Tibial artery (tissue), 4 donors: Measurements from ENCODE around the gene EFCAB6.

Experiments used
- DNase-seq, 2 donors: peaks; one replicate each; pipeline ENCODE4 v3.0.0-alpha.2; 2019
- H3K27ac ChIP-seq, 2 donors: fragments of 200-600 bp; sonication (generic) in 1 of 2; 1 replicate in 1 of 2; 2 replicates in 1 of 2; pipeline ENCODE4 v1.5.1; 2018 to 2019; ENCODE audit warnings: mild to moderate bottlenecking in 1 of 2
- H3K27me3 ChIP-seq, 2 donors: fragments of 200-600 bp; sonication (generic) in 1 of 2; one replicate each; pipeline versions ENCODE4 v1.5.1 to v1.6.0; 2016 to 2019
- H3K36me3 ChIP-seq, 3 donors: fragments of 200-600 bp; sonication (generic) in 2 of 3; one replicate each; pipeline ENCODE4 v1.5.1; 2016 to 2019; ENCODE audit warnings: mild to moderate bottlenecking in 2 of 3
- H3K4me1 ChIP-seq, 4 donors: fragments of 200-600 bp; sonication (generic) in 2 of 4; 1 replicate in 3 of 4; 2 replicates in 1 of 4; pipeline ENCODE4 v1.5.1; 2016 to 2019
- H3K4me3 ChIP-seq, 2 donors: fragments of 200-600 bp; sonication (generic) in 1 of 2; 1 replicate in 1 of 2; 2 replicates in 1 of 2; pipeline ENCODE4 v1.5.1; 2018 to 2019; ENCODE audit warnings: mild to moderate bottlenecking in 2 of 2
- H3K9me3 ChIP-seq, 3 donors: fragments of 200-600 bp; sonication (generic) in 1 of 3; one replicate each; pipeline ENCODE4 v1.5.1; 2016 to 2019
- CTCF ChIP-seq, 2 experiments: fragments of 200-600 bp in 1 of 2; fragments of 450-650 bp in 1 of 2; IDR thresholded peaks; one replicate each; pipeline ENCODE4 v1.5.1; 2017 to 2019; ENCODE audit warnings: antibody characterized with exemption in 2 of 2, mild to moderate bottlenecking in 1 of 2, moderate library complexity in 1 of 2
- intact Hi-C: fragments of 100-400 bp; cut with DNase I; formaldehyde crosslinking; loops from one replicate; pipeline ENCODE4 v1.15.0; 2023; ENCODE audit warnings: low total_unique reads

EFCAB6 gene

GRCh38 chr22:43635101-43635500 lies 177.0 kb downstream of the EFCAB6 start:
- TF ChIP-seq CTCF (IDR thresholded peaks at IDR 0.05), result no peak
- DNase-seq, result no peak
- no peaks in the 10 kb centered on the region for H3K4me1 ChIP-seq
- H3K27ac ChIP-seq, result no peak overlapping the region
- H3K4me3 ChIP-seq, result no peak overlapping the region
- H3K36me3 ChIP-seq, result no peaks in the 10 kb centered on the region
- H3K27me3 ChIP-seq, result no peaks in the 10 kb centered on the region
- intact Hi-C loops, result no loop called here
- peaks cover 0 to 8% (median 0%) of the 10 kb centered on the region in 3 donors for H3K9me3 ChIP-seq

GRCh38 chr22:43634316-43634715 lies 177.8 kb downstream of the EFCAB6 start:
- intact Hi-C loops, result no loop called here
- H3K36me3 ChIP-seq, result no peaks in the 10 kb centered on the region
- H3K4me1 ChIP-seq, result no peaks in the 10 kb centered on the region
- no peak overlapping the region for H3K4me3 ChIP-seq
- peaks cover 0 to 5% (median 0%) of the 10 kb centered on the region in 3 donors for H3K9me3 ChIP-seq
- no peaks in the 10 kb centered on the region for H3K27me3 ChIP-seq
- DNase-seq, result no peak
- H3K27ac ChIP-seq, result no peak overlapping the region
- no peak for TF ChIP-seq CTCF (IDR thresholded peaks at IDR 0.05)

- Histone ChIP-seq H3K9me3 (no peaks in the 10 kb centered on the region), H3K27ac (no peak overlapping the region), H3K27me3 (no peaks in the 10 kb centered on the region), H3K4me3 (no peak overlapping the region), H3K4me1 (no peaks in the 10 kb centered on the region), H3K36me3 (no peaks in the 10 kb centered on the region)
- TF ChIP-seq CTCF (IDR thresholded peaks at IDR 0.05), result no peak
- no peak for DNase-seq
- intact Hi-C loops, result no loop called here
Measured at GRCh38 chr22:43633631-43634285, 178.3 kb downstream of the EFCAB6 start.

GRCh38 chr22:43631846-43632245 lies 180.3 kb downstream of the EFCAB6 start:
- Histone ChIP-seq H3K4me1 (no peaks in the 10 kb centered on the region), H3K27ac (no peak overlapping the region), H3K27me3 (no peaks in the 10 kb centered on the region), H3K4me3 (no peak overlapping the region), H3K36me3 (no peaks in the 10 kb centered on the region), H3K9me3 (no peaks in the 10 kb centered on the region)
- TF ChIP-seq CTCF (IDR thresholded peaks at IDR 0.05), result no peak
- no peak for DNase-seq
- intact Hi-C loops, result no loop called here

GRCh38 chr22:43631201-43631600 lies 180.9 kb downstream of the EFCAB6 start:
- H3K36me3 ChIP-seq, result no peaks in the 10 kb centered on the region
- no peak for DNase-seq
- H3K4me1 ChIP-seq, result no peaks in the 10 kb centered on the region
- TF ChIP-seq CTCF (IDR thresholded peaks at IDR 0.05), result no peak
- no peaks in the 10 kb centered on the region for H3K9me3 ChIP-seq
- no peaks in the 10 kb centered on the region for H3K27me3 ChIP-seq
- intact Hi-C loops, result no loop called here
- no peak overlapping the region for H3K27ac ChIP-seq
- H3K4me3 ChIP-seq, result no peak overlapping the region

GRCh38 chr22:43630451-43630850 lies 181.7 kb downstream of the EFCAB6 start:
- intact Hi-C loops, result no loop called here
- TF ChIP-seq CTCF (IDR thresholded peaks at IDR 0.05), result no peak
- no peak overlapping the region for H3K4me3 ChIP-seq
- no peak for DNase-seq
- H3K27me3 ChIP-seq, result no peaks in the 10 kb centered on the region
- no peaks in the 10 kb centered on the region for H3K9me3 ChIP-seq
- no peaks in the 10 kb centered on the region for H3K4me1 ChIP-seq
- no peak overlapping the region for H3K27ac ChIP-seq
- H3K36me3 ChIP-seq, result no peaks in the 10 kb centered on the region
